Measurements from ENCODE around the gene TMEM51.

The TMEM51 gene

DNA sequence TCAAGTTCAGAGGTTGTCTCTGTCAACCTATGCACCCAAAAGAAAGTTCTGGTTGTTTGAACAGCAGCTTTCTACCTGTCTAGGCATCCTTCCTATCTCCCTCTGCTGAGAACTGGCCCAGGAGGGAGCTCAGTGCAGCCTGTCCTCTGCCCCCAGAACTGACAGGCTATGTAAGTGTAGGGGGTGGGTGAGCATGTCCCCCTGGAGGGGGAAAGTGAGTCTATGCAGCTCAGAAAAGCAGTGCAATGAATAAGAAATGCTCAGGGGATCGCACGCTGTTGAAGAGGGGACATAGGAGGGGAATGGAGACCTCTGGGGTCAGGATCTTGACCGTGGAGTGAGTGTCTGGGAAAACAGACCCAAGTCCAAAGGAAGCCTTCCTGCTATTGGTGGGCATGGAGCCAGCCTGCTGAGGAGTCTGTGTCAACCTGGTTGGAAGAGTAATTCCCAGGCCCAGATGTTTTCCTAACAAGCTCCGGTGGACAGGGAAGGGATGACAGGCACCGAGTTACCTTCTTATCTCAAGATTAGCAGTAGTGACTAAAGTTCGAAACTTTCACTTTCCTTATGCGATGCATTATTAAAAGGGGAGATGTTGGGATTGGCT lies 67.4 kb downstream of the TMEM51 start:
- ATAC-seq (ENCODE audit: low read depth) (no peak), DNase-seq (ENCODE audit: low spot score) (no peak)
- Histone ChIP-seq H3K9me3 (ENCODE audit: severe bottlenecking) (no peaks in the 10 kb centered on the region), H3K36me3 (ENCODE audit: low read depth) (peaks cover 14% of the 10 kb centered on the region; the same call in 1 of the 2 replicates), H3K27me3 (ENCODE audit: insufficient read depth, poor library complexity, severe bottlenecking) (no peaks in the 10 kb centered on the region), H3K4me3 (ENCODE audit: severe bottlenecking) (no peak overlapping the region), H3K27ac (ENCODE audit: poor library complexity, severe bottlenecking) (no peak overlapping the region), H3K4me1 (ENCODE audit: insufficient read depth, poor library complexity, severe bottlenecking) (no peaks in the 10 kb centered on the region)
- TF ChIP-seq, protein P1, sequence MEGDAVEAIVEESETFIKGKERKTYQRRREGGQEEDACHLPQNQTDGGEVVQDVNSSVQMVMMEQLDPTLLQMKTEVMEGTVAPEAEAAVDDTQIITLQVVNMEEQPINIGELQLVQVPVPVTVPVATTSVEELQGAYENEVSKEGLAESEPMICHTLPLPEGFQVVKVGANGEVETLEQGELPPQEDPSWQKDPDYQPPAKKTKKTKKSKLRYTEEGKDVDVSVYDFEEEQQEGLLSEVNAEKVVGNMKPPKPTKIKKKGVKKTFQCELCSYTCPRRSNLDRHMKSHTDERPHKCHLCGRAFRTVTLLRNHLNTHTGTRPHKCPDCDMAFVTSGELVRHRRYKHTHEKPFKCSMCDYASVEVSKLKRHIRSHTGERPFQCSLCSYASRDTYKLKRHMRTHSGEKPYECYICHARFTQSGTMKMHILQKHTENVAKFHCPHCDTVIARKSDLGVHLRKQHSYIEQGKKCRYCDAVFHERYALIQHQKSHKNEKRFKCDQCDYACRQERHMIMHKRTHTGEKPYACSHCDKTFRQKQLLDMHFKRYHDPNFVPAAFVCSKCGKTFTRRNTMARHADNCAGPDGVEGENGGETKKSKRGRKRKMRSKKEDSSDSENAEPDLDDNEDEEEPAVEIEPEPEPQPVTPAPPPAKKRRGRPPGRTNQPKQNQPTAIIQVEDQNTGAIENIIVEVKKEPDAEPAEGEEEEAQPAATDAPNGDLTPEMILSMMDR (IDR thresholded peaks at IDR 0.05; ENCODE audit: poor library complexity, severe bottlenecking), result no peak

DNA sequence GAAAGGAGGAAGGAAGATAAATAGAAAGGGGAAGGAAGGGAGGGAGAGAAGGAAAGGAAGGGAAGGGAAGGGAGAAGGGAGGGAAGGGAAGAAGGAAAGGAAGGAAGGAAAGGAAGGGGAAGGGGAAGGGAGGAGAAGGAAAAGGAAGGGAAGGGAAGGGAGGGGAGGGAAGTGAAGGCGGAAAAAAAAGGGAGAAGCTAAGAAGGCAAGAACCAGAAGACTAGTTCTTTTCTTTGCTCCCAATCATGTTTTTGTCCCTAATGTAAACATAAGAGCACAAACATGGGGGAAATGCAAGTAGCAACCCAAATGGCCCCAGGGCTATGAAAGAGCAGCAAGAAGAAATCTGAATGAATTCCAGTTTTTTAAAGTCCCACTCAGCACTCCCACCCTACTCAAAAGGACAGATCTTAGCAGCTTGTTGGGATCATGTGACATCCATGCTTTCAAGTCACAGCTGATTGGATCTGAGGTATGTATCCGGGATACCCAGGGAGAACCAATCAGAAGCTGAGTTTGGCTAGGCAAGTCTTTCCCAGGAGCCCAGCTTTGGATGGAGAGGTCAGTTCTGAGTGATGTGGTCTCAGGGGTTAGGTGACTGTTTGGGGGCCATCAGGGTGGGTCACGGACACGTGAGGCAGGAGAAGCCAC lies 69.2 kb downstream of the TMEM51 start:
- H3K9me3 ChIP-seq (ENCODE audit: severe bottlenecking), result no peaks in the 10 kb centered on the region
- DNase-seq (ENCODE audit: low spot score) (no peak), ATAC-seq (ENCODE audit: low read depth) (no peak)
- TF ChIP-seq, protein P1 (IDR thresholded peaks at IDR 0.05; ENCODE audit: poor library complexity, severe bottlenecking), result no peak
- no peaks in the 10 kb centered on the region for H3K4me1 ChIP-seq (ENCODE audit: insufficient read depth, poor library complexity, severe bottlenecking)
- H3K27me3 ChIP-seq (ENCODE audit: insufficient read depth, poor library complexity, severe bottlenecking), result no peaks in the 10 kb centered on the region
- peaks cover 14% of the 10 kb centered on the region; the same call in 1 of the 2 replicates for H3K36me3 ChIP-seq (ENCODE audit: low read depth)
- no peak overlapping the region for H3K4me3 ChIP-seq (ENCODE audit: severe bottlenecking)
- H3K27ac ChIP-seq (ENCODE audit: poor library complexity, severe bottlenecking), result no peak overlapping the region

DNA sequence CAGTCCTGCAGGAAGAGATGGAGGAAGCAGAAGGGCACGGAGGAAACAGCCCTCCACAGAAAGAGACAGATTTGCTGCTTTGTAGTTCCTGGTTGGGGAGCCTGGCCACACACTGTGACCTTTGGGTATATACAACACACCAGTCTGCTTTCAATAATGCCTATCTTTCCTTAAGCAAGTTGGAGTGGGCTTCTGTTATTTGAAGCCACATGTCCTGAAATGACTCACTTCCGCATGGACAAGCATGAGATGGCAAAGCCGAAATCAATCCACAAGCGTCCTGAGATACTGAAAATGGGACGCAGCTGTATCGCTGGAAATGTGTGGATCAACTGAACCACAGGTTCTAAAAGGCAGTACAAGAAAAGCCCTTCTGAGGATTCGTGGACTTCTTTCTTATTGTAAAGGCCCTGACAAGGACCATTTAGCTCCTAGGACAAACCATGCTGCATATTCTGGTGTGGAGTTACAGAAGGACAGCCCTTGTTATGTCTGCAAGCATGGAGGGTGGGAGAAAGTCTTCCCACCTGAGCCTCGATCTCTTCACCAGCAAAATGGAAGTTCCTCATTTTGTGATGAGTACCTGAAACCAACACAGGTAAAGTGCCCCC lies 70.8 kb downstream of the TMEM51 start:
- ATAC-seq (ENCODE audit: low read depth) (no peak), DNase-seq (ENCODE audit: low spot score) (no peak)
- Histone ChIP-seq H3K9me3 (ENCODE audit: severe bottlenecking) (no peaks in the 10 kb centered on the region), H3K4me3 (ENCODE audit: severe bottlenecking) (no peak overlapping the region), H3K36me3 (ENCODE audit: low read depth) (peaks cover 6% of the 10 kb centered on the region; the same call in 1 of the 2 replicates), H3K27me3 (ENCODE audit: insufficient read depth, poor library complexity, severe bottlenecking) (no peaks in the 10 kb centered on the region), H3K27ac (ENCODE audit: poor library complexity, severe bottlenecking) (no peak overlapping the region), H3K4me1 (ENCODE audit: insufficient read depth, poor library complexity, severe bottlenecking) (no peaks in the 10 kb centered on the region)
- TF ChIP-seq, protein P1 (IDR thresholded peaks at IDR 0.05; ENCODE audit: poor library complexity, severe bottlenecking), result no peak

DNA sequence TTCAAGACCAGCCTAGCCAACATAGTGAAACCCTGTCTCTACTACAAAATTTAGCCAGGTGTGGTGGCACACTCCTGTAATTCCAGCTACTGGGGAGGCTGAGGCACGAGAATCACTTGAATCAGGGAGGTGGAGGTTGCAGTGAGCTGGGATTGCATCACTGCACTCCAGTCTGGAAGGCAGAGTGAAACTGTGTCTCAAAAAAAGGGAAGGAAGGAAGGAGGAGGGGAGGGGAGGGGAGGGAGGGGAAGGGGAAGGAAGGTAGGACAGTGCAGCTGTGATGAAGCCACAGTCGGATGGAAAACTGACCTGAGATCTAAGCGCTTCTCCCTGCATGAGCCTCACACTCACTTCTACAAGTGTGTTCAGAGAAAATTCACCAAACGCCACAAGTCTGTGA lies 71.4 kb downstream of the TMEM51 start:
- Histone ChIP-seq H3K9me3 (ENCODE audit: severe bottlenecking) (no peaks in the 10 kb centered on the region), H3K4me3 (ENCODE audit: severe bottlenecking) (no peak overlapping the region), H3K27me3 (ENCODE audit: insufficient read depth, poor library complexity, severe bottlenecking) (no peaks in the 10 kb centered on the region), H3K4me1 (ENCODE audit: insufficient read depth, poor library complexity, severe bottlenecking) (no peaks in the 10 kb centered on the region), H3K36me3 (ENCODE audit: low read depth) (peaks cover under 1% of the 10 kb centered on the region; the same call in 1 of the 2 replicates), H3K27ac (ENCODE audit: poor library complexity, severe bottlenecking) (no peak overlapping the region)
- TF ChIP-seq, protein P1 (IDR thresholded peaks at IDR 0.05; ENCODE audit: poor library complexity, severe bottlenecking), result no peak
- DNase-seq (ENCODE audit: low spot score) (no peak), ATAC-seq (ENCODE audit: low read depth) (no peak)
